Measurements from ENCODE around the gene DNAAF8. TPM values are rescaled to one million over a fixed set of nuclear protein-coding genes. Genes with fewer than 3 reads are reported as not detected.

The DNAAF8 gene
- total RNA-seq, 1 donor, result 1.1 TPM

DNA sequence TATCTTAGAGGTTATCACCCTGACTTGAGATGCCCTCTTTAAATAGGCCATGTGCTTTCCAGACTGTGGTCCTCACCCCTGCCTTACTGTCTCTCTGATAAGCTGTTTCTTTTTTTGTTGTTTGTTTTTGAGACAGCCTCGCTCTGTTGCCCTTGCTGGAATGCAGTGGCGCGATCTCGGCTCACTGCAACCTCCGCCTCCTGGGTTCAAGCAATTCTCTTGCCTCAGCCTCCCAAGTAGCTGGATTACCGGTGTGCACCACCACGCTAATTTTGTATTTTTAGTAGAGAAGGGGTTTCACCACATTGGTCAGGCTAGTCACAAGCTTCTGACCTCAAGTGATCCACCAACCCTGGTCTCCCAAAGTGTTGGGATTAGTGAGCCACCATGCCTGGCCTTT, 54.6 kb downstream of the DNAAF8 start:
- Histone ChIP-seq H3K27ac (ENCODE audit: low read depth, low read length) (no peak overlapping the region), H3K36me3 (ENCODE audit: insufficient read depth, low read length) (no peaks in the 10 kb centered on the region), H3K79me2 (ENCODE audit: insufficient read depth, low read length) (no peaks in the 10 kb centered on the region), H3K4me3 (ENCODE audit: insufficient read depth, low read length) (no peak overlapping the region), H2AFZ (ENCODE audit: low read length) (no peak overlapping the region), H3K4me1 (ENCODE audit: insufficient read depth, low read length) (no peaks in the 10 kb centered on the region), H3K4me2 (ENCODE audit: insufficient read depth, low read length) (no peak overlapping the region), H3K27me3 (ENCODE audit: insufficient read depth, low read length) (no peaks in the 10 kb centered on the region), H3K9me3 (ENCODE audit: low read depth, low read length) (no peaks in the 10 kb centered on the region), H4K20me1 (ENCODE audit: insufficient read depth, low read length) (no peaks in the 10 kb centered on the region)
- TF ChIP-seq CTCF (IDR thresholded peaks at IDR 0.05; ENCODE audit: extremely low read depth, low read depth, low read length), result no peak
- no peak for DNase-seq (ENCODE audit: insufficient read length, low spot score, missing footprints)

DNA sequence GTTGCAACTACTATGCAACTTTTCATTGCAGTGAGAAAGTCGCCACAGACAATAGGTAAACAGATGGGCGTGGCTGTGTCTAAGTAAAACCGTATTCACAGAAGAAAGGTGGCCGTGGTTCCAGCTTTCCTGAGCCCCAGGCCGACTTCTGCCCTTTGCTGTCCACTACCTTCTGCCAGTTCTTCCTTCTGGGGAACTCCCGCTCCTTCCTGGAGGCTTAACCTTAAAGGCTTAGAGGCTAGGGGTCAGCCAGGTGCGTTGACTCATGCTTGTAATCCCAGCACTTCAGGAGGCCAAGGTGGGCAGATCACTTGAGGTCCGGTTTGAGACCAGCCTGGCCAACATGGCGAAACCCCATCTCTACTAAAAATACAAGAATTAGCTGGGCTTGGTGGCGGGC, 55.9 kb downstream of the DNAAF8 start:
- Histone ChIP-seq H3K79me2 (ENCODE audit: insufficient read depth, low read length) (no peaks in the 10 kb centered on the region), H3K27me3 (ENCODE audit: insufficient read depth, low read length) (no peaks in the 10 kb centered on the region), H3K9me3 (ENCODE audit: low read depth, low read length) (no peaks in the 10 kb centered on the region), H2AFZ (ENCODE audit: low read length) (no peak overlapping the region), H3K4me1 (ENCODE audit: insufficient read depth, low read length) (no peaks in the 10 kb centered on the region), H3K4me3 (ENCODE audit: insufficient read depth, low read length) (no peak overlapping the region), H3K36me3 (ENCODE audit: insufficient read depth, low read length) (no peaks in the 10 kb centered on the region), H3K27ac (ENCODE audit: low read depth, low read length) (no peak overlapping the region), H3K4me2 (ENCODE audit: insufficient read depth, low read length) (no peak overlapping the region), H4K20me1 (ENCODE audit: insufficient read depth, low read length) (no peaks in the 10 kb centered on the region)
- DNase-seq (ENCODE audit: insufficient read length, low spot score, missing footprints), result peak; percentile 54
- TF ChIP-seq CTCF (IDR thresholded peaks at IDR 0.05; ENCODE audit: extremely low read depth, low read depth, low read length), result no peak

- TF ChIP-seq CTCF (IDR thresholded peaks at IDR 0.05; ENCODE audit: extremely low read depth, low read depth, low read length), result no peak
- Histone ChIP-seq H3K79me2 (ENCODE audit: insufficient read depth, low read length) (no peaks in the 10 kb centered on the region), H2AFZ (ENCODE audit: low read length) (no peak overlapping the region), H3K4me3 (ENCODE audit: insufficient read depth, low read length) (no peak overlapping the region), H3K4me2 (ENCODE audit: insufficient read depth, low read length) (no peak overlapping the region), H3K27me3 (ENCODE audit: insufficient read depth, low read length) (no peaks in the 10 kb centered on the region), H4K20me1 (ENCODE audit: insufficient read depth, low read length) (no peaks in the 10 kb centered on the region), H3K9me3 (ENCODE audit: low read depth, low read length) (no peaks in the 10 kb centered on the region), H3K27ac (ENCODE audit: low read depth, low read length) (no peak overlapping the region), H3K4me1 (ENCODE audit: insufficient read depth, low read length) (no peaks in the 10 kb centered on the region), H3K36me3 (ENCODE audit: insufficient read depth, low read length) (no peaks in the 10 kb centered on the region)
- peak; percentile 54 for DNase-seq (ENCODE audit: insufficient read length, low spot score, missing footprints)
These were observed 56.5 kb downstream of the DNAAF8 start for GRCh38 chr16:4790871-4791270.

DNA sequence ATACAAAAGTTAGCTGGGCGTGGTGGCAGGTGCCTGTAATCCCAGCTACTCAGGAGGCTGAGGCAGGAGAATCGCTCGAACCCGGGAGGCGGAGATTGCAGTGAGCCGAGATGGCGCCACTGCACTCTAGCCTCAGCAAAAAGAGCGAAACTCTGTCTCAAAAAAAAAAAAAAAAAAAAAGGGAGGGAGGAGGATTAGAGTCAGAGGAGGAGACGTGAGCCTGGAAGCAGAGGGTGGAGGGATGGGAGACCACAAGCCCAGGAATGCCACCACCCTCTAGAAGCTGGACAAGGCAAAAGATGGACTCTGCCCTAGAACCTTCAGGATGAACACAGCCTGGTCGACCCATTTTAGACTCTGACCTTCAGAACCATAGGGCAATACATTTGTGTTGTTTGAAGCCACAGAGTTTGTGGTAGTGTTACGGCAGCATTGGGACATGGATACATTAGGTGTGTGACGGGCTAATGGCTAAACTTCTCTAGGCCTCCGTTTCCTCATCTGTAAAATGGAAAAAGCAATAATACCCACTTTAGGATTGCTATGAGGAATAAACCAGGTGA, 58.7 kb downstream of the DNAAF8 start:
- Histone ChIP-seq H3K27me3 (ENCODE audit: insufficient read depth, low read length) (no peaks in the 10 kb centered on the region), H3K4me3 (ENCODE audit: insufficient read depth, low read length) (no peak overlapping the region), H3K36me3 (ENCODE audit: insufficient read depth, low read length) (no peaks in the 10 kb centered on the region), H3K79me2 (ENCODE audit: insufficient read depth, low read length) (no peaks in the 10 kb centered on the region), H3K4me2 (ENCODE audit: insufficient read depth, low read length) (no peak overlapping the region), H3K27ac (ENCODE audit: low read depth, low read length) (no peak overlapping the region), H2AFZ (ENCODE audit: low read length) (no peak overlapping the region), H3K9me3 (ENCODE audit: low read depth, low read length) (no peaks in the 10 kb centered on the region), H3K4me1 (ENCODE audit: insufficient read depth, low read length) (no peaks in the 10 kb centered on the region), H4K20me1 (ENCODE audit: insufficient read depth, low read length) (no peaks in the 10 kb centered on the region)
- peak; percentile 46 for DNase-seq (ENCODE audit: insufficient read length, low spot score, missing footprints)
- TF ChIP-seq CTCF (IDR thresholded peaks at IDR 0.05; ENCODE audit: extremely low read depth, low read depth, low read length), result no peak
